HG02970 (cell line): ENCODE data around the gene PRKG1.

Experiments
- ATAC-seq: cut with Tn5 transposase; IDR thresholded peaks from one replicate; pipeline ENCODE4 v1.9.1; 2021; ENCODE audit warnings: mild to moderate bottlenecking, moderate library complexity, moderate number of reproducible peaks; ENCODE audit not compliant: unreplicated experiment, low FRiP score

The PRKG1 gene

GRCh38 chr10:51619365-51619764 is 545.1 kb downstream of the PRKG1 start:
- ATAC-seq, result no peak

- ATAC-seq, result peak; percentile 77
These were observed 545.8 kb downstream of the PRKG1 start for GRCh38 chr10:51620131-51620530.

- ATAC-seq, result no peak
These were observed 549.7 kb downstream of the PRKG1 start for GRCh38 chr10:51624013-51624412.

GRCh38 chr10:51629934-51630639 is 555.8 kb downstream of the PRKG1 start:
- ATAC-seq, result no peak

GRCh38 chr10:51630640-51631005 is 556.3 kb downstream of the PRKG1 start:
- ATAC-seq, result no peak

- ATAC-seq, result no peak
These were observed 561.1 kb downstream of the PRKG1 start for GRCh38 chr10:51635436-51635835.

- no peak for ATAC-seq
These were observed 563.9 kb downstream of the PRKG1 start for GRCh38 chr10:51638211-51638610.

- no peak for ATAC-seq
These were observed 564.5 kb downstream of the PRKG1 start for GRCh38 chr10:51638737-51639136.

- ATAC-seq, result no peak
These were observed 566.0 kb downstream of the PRKG1 start for GRCh38 chr10:51640120-51640819.

- no peak for ATAC-seq
These were observed 568.3 kb downstream of the PRKG1 start for GRCh38 chr10:51642581-51642980.

GRCh38 chr10:51643734-51644133 is 569.4 kb downstream of the PRKG1 start:
- no peak for ATAC-seq

- ATAC-seq, result no peak
These were observed 574.8 kb downstream of the PRKG1 start for GRCh38 chr10:51649064-51649463.

- ATAC-seq, result no peak
These were observed 576.8 kb downstream of the PRKG1 start for GRCh38 chr10:51651063-51651462.

GRCh38 chr10:51653025-51653424 is 578.7 kb downstream of the PRKG1 start:
- no peak for ATAC-seq

GRCh38 chr10:51654918-51655317 is 580.6 kb downstream of the PRKG1 start:
- ATAC-seq, result no peak

- no peak for ATAC-seq
These were observed 582.2 kb downstream of the PRKG1 start for GRCh38 chr10:51656503-51656902.

GRCh38 chr10:51658000-51658399 is 583.7 kb downstream of the PRKG1 start:
- no peak for ATAC-seq

- ATAC-seq, result no peak
These were observed 585.1 kb downstream of the PRKG1 start for GRCh38 chr10:51659344-51659743.

GRCh38 chr10:51663086-51663485 is 588.8 kb downstream of the PRKG1 start:
- ATAC-seq, result no peak

GRCh38 chr10:51666456-51666855 is 592.2 kb downstream of the PRKG1 start:
- no peak for ATAC-seq

- ATAC-seq, result no peak
These were observed 593.5 kb downstream of the PRKG1 start for GRCh38 chr10:51667678-51668335.

- no peak for ATAC-seq
These were observed 594.0 kb downstream of the PRKG1 start for GRCh38 chr10:51668336-51668689.
